HG03571 (cell line): ENCODE results near the gene SPATA18.
A peak's percentile ranks its signal among the peaks of the same experiment; 100 is the strongest.

Experiments used
- ATAC-seq: cut with Tn5 transposase; IDR thresholded peaks from one replicate; pipeline ENCODE4 v1.9.1; 2021; ENCODE audit not compliant: unreplicated experiment

SPATA18 gene, protein sequence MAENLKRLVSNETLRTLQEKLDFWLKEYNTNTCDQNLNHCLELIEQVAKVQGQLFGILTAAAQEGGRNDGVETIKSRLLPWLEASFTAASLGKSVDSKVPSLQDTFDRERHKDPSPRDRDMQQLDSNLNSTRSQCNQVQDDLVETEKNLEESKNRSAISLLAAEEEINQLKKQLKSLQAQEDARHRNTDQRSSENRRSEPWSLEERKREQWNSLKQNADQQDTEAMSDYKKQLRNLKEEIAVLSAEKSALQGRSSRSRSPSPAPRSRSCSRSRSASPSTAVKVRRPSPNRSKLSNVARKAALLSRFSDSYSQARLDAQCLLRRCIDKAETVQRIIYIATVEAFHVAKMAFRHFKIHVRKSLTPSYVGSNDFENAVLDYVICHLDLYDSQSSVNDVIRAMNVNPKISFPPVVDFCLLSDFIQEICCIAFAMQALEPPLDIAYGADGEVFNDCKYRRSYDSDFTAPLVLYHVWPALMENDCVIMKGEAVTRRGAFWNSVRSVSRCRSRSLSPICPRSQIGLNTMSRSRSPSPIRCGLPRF

DNA sequence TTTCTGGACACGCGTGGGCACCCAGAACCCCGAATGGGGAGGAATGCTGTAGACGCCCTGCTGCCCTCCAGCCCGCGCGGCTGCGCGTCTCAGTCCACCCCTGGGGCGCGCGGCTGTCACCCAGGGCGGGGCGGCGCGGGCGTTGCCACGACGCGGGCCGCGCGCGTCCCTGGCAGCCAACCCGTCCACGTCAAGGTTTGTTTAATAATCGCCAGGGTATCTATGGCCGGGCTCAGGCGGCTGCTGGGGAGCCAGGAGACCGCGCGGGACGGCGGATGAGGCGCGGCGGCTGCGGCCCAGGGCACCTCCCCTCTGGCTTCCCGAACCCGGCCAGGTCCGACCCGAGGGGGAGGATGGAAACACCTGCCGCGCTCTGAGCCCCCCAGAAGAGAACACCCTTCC is at the start of gene SPATA18:
TSS of gene SPATA18 (plus strand) at position 92 of the 402 bp plus-strand sequence. CDS start 401 bp downstream, outside the sequence.
- ATAC-seq: peak; percentile 57

DNA sequence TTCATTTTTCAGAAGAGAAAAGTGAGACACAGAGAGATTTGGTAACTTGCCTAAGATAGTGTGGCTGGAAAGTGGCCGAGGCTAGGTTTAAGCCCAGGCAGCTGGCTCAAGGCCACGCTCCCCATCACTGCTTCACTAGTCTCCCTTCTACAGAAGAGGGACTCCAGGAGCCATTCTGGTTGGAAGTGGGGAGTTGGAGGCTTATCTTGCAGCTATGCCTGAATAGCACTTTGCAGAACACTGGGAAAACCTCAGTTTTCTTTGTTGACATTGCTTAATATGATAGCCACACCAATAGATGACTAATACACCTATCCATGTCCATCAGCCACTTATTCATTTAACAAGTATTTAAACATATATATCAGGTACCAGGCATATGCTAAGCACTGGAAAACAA is 49.5 kb upstream of the SPATA18 start:
- ATAC-seq: no peak

DNA sequence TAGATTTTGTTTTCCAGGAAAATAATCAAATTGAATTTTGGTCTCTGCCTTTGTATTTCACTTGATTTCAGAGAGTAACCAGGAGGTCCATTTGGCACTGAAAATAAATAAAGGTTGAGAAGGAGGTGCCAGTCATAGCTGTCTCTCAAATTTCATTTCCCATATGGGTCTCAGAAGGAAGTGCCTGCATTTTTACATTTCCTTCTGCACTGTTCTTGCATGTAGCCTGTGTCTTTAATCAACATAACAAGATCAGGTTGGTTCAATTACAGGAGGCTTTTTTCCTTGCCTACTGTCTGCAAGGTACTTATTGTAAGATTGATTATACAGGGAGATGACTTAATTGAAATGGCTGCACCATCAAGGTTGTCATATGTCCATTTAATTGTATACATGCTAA is 46.7 kb upstream of the SPATA18 start:
- ATAC-seq: no peak

DNA sequence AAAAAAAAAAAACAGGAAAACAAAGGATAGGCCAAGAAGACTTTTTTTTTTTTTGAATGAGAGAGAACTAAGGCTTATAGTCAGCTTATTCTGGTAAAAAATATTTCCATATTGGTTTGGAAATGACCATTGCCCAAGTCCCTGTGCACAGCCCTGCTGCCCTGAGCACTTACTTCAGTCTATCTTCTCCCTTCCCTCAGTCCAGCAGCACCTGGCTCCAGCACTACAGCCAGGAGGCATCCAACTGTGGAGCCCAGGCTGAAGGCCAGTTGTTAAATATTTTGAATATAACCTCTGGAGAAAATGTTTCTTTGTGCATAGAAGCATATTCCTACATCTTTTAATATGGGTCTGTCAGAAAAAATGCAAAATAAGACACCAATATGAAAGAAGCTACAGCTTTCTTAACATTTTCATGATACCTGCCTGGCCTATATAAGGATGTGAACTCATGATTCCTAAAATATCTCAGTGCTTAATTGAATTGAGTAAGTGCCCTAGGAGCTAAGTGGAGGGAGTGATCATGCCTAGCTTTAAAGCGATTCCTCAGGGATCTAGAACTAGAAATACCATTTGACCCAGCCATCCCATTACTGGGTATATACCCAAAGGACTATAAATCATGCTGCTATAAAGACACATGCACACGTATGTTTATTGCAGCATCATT is 45.4 kb upstream of the SPATA18 start:
- no peak for ATAC-seq

DNA sequence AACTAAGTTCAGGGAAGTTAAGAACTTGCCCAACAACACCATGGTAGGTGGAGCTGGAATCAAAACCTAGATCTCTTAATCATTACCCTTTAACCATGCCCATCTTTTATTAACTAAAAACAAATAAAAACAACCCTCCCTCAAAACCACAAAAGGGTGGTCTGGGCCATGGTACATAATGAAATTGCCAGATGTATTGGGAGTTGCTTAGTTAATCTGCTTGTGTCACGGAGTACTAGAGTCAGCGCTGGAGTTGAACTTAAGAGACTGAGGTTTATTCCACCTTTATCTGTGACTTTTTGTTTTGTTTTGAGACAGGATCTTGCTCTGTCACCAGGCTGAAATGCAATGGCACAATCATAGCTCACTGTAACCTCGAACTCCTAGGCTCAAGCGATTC is 44.2 kb upstream of the SPATA18 start:
- ATAC-seq: no peak

DNA sequence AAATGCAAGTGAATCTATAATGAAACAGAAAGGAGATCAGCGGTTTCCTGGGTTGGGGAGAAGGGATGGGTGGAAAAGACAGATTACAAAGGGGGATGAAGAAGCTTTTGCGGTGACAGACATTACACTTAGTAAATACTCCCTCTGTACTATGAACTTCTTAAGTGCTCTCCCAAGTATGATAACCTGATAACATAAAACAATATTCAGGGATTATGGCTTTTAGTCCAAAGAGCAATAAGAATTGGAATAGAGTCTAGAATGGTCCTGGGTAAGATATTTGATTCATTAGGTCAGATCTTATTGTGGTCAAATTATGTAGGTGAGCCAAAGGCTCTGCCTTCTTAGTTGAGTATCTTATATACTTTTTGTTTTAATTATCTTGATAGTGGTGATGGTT is 40.1 kb upstream of the SPATA18 start:
- no peak for ATAC-seq

DNA sequence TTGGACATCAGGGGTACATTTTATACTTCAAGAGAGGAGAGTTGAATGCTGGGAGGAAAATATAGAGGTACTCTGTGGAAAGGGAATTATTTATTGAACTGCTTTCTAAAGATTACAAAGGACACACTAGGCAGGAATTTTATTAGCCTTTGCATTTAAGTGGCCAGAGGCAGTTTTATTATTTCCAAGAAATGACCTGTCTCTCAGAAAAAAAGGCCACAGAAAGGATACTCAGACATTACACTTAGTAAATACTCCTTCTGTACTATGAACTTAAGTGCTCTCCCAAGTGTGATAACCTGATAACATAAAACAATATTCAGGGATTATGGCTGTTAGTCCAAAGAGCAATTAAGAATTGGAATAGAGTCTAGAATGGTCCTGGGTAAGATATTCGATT is 38.5 kb upstream of the SPATA18 start:
- no peak for ATAC-seq

DNA sequence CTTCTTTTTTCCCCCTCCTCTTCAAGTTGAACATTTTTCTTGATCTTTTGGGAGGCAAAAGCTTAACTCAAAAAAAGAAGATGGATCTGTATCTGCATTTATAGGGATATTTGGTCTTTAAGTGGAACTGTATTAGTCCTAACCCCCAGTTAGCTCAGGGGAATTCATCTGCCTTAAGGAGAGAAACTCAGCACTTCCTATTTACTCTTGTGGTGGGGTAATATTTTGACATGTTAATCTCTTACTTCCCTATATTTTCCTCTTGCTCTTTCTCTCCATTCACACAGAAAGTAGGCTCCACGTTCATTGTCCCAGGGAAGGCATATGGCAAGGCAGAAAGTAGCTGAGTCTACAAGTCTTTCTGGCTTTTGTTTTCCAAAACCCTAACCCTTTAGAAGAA is 36.2 kb upstream of the SPATA18 start:
- no peak for ATAC-seq

DNA sequence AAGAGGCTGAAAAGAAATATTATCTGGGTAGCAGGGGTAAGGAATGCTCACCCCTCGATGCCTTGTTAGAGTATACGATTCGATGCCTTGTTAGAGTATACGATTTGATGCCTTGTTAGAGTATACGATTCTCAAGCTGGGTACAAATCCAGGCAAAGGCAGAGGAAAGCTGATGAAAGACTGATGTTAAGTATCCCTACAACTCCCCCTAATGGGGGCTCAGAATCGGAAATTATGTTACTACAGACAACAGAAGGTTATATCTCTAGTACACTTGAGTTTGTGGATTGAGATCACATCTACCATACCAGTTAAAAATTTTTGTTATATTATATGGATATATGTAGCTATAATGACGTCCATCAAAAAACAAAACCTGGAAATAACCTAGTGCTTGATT is 35.7 kb upstream of the SPATA18 start:
- ATAC-seq: no peak

DNA sequence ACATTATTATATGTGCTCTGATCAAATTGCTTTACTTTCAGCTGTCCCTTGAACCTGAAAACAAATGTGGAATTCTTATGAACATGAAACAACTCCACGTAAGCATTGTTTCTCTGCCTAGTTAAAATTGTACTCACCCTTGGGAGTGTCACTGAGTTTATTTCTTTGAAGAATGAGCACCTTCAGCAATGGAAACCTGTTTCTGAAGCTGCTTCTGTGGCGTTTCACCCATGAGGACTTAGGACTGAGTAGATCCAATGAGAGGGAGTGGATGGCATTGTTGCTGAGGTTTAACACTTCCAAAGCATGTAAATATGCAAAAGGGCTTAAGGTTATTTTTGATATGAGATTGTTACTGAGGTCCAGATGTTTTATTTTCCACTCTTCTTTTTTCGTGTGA is 34.1 kb upstream of the SPATA18 start:
- ATAC-seq: no peak

DNA sequence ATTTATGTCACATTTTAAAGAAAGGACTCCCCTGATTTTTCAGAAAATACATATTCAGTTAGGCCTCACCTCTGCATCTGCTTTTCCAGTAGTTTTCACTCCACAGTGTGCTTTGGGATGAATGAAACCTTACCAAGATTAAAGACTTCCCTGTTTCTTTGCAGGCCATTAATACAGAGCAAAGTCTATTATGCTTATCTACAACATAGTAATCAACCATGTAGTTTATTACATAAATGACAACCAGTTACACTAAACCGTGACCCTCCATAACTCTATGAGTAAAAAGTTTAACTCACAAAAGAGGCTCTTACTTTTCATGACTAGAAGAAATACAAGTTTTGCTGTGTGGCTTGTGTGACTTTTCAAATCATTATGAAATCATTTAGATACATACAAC is 33.3 kb upstream of the SPATA18 start:
- ATAC-seq: no peak

DNA sequence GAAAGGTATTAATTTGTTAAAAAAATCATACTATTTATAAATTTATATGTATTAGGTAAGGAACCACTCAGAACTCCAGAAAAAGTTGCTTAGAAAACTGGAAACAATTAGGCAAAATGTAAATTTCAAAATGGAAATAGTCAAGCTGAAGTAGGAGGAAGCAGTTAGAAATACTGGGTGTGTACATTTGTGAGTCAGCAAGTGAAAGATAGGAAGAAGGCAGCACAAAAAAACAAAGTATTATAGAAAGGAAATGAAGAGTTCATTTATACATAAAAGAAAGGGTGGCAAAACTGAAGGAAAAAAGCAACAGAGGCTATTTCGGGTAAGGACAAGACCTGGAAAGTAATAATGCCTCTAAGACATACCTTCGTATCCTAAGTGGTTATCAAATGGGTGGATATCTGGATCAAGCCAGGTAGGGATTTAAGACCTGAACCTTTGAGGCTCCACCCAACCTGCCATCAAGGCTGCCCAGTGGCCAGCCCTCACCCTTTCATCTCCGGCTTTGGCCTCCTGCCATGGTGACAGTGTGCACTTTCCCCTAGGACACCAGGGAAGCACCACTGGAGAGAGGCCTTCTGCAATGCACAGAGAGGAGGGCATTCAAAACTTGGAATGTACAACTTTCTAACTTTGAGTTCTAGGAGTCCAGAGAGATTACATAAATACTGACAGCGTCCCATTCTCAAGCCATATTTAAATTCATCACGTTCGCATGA is 31.0 kb upstream of the SPATA18 start, which contains the start of gene LRRC66:
TSS of gene LRRC66 (minus strand) at position 428 of the 722 bp plus-strand sequence. CDS start 2,750 bp downstream, outside the sequence.
- no peak for ATAC-seq

DNA sequence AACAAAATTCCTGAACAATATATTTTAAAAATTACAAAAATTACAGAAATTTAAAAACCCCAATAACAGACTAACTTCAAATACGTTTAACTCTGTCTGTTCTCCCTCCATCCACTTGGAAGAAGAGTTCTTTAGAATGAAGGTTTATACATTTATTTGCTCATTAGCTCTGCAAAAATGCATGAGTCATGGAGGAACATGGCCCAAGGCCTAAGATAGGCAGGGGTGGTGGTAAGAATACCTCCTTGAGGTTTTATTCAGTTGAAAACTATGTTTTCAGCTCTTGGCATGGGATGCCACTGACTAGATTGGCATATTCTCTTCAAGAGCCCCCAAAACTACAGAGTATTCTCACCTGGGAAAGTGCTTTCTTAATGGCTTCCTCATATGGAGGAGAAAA is 22.1 kb upstream of the SPATA18 start:
- ATAC-seq: no peak

DNA sequence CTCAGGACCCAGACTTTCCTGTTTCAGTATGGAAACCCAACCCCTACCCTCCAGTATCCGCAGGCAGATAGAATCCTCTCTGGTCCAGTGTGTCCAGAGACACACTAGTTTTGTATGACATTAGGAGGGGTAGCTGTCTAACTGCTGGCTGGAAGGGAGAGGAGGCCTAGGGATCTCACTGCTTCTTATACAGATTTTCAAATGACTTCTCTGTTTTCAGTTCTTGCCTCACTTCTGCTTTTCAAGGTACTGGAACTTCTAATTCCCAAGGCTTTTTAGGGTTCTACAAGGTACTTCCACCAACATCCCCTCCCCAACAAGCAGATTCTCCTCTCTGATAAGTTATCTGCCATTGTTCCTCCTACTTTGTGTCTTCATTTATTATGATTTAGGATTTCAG is 19.1 kb upstream of the SPATA18 start:
- no peak for ATAC-seq

DNA sequence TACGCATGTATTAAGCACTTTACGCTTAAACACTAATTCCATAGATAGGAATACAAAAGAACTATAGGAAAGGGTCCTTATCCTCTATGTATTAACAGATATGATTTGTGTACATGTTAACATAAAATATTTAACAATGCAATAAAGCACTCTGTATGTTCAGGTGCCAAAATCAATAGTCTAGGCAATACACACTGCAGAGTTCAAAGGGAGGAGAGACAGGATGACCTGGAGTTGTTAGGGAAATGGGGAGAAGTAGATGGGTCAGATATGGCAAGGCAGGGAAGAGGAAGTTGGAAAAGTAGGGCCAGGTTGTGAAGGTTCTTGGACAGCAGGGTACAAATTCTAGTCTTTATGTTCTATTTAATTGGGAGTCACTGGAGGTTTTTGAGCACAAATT is 15.9 kb upstream of the SPATA18 start:
- ATAC-seq: no peak

DNA sequence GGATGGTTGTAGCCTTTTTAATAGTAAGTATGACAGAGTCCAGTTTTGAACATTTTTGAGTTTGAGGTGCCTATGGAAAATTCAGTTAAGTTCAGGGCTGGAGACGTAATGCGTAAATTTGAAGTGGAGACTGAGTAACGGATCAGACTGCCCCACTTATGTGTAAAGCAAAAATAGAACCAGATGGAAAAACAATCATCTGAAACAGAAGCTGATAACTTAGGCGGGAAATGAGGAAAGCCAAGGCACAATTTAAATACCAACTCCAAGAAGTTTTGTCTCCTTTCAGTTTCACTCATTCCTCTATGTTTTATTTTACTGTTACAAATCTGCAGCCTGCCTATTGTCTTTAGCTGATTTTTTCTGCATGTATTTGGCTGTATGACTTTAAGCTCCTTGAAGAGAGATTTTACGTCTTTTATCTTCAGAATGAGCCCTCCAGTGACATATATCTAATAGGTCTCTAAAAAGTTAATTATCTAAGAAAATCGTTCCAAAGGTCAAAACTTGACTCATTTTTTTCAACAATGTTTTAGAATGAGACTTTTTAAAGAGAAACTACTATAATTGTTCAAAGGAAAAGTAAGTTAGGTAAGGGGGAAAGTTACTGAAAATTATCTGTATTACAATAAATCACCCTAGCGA is 14.1 kb upstream of the SPATA18 start:
- ATAC-seq: no peak

DNA sequence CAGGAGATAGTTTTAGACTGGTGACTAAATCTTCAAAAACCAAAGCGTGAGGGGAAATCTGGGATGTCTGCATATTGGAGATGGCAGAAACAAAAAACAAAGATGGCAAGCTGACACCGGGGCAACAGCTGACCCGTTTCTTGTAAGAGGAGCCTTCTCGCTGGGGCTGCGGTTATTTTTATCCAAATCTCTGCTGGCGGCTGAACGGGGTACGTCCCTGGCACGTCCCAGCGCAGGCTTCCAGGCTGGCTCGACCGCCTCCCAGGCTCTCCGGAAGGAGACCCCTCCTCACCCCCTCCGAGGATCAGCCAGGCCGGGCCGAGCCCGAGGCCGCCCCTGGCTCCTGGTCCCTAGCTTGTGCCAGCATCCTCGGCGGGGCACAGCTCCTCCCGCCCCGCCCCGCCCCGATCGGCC is 13.4 kb upstream of the SPATA18 start:
- peak; percentile 56 for ATAC-seq

DNA sequence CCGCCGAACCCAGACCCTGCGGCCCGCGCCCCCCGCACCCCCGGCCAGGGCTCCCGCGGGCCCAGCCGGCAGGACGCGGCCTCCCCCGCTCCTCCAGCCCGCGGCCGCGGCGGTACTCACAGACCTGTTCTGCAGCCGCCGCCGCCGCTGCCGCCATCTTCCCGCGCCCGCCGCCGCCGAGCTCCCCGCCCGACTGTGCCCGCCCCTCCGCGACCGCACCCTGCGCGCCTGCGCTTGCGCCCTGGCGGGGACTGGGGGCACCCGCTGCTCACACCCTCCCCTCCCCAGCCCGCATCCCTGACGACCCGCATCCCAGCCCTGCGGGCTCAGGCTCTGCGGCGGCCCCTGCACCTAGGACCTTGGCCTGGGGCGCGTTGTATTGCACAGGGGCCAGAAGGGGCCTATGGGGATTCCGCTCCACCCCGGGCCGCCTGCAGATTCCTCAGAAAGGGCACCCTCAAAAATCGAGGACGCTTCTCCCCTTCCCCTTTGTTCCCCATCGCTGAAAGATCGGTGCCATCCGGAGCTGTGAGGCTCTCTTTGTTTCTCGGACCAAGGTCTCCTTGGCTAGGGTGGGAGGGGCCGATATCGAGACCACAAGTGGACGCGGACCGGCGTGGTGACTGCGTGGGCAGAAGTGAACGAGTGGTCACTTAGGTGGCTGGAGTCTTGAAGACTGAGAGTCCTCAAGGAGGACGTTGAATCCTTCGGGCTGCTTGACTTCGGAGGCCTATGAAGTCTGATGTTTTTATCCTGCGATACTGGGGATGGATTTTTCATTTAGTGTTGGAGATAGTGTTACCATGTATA is 12.8 kb upstream of the SPATA18 start, which contains the start of gene SGCB:
TSS of gene SGCB (minus strand) at position 197 of the 810 bp plus-strand sequence. CDS start at position 157, 40 bp downstream.
- peak; percentile 95 for ATAC-seq

DNA sequence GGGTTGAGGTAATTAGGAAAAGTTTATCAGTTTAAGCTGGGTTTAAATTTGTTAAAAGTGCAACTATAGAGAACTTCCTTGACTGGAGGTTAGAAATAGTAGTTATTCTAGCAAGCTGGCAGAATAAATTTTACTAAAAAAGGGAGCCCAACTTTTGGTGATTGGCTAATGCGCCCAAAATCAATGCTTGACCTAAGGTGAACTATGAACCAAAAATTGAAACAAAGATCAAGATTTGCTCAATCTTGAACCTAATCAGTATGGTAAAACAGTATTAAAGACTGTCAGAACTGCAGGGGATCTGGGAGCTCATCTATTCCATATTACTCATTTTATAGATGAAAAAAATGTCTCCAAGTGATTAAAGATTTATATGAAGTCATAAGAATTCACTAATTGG is 6.1 kb upstream of the SPATA18 start:
- ATAC-seq: no peak

DNA sequence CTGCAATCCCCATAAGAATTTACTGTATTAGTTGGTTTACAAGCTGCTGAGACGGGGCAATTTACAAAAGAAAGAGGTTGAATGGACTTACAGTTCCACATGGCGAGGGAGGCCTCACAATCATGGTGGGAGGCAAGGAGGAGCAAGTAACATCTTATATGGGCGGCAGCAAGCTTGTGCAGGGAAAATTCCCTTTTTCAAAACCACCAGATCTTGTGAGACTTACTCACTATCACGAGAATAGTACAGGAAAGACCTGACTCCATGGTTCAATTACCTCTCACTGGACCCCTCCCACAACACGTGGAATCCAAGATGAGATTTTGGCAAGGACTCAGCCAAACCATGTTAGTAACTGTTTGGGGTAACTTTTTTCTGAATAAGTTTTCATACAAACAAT is 1.8 kb upstream of the SPATA18 start:
- no peak for ATAC-seq
